HG03378 (cell line): ENCODE results near the gene OR2L13.
"Not testable (repeated sequence)": the region's sequence is repeated elsewhere in the genome, so short reads cannot be mapped to it uniquely, and the experiment has no call there.

ENCODE experiments used
- ATAC-seq: cut with Tn5 transposase; IDR thresholded peaks from one replicate; pipeline ENCODE4 v1.9.1; 2021; ENCODE audit warnings: mild to moderate bottlenecking, moderate library complexity; ENCODE audit not compliant: unreplicated experiment

Gene OR2L13, protein sequence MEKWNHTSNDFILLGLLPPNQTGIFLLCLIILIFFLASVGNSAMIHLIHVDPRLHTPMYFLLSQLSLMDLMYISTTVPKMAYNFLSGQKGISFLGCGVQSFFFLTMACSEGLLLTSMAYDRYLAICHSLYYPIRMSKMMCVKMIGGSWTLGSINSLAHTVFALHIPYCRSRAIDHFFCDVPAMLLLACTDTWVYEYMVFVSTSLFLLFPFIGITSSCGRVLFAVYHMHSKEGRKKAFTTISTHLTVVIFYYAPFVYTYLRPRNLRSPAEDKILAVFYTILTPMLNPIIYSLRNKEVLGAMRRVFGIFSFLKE

DNA sequence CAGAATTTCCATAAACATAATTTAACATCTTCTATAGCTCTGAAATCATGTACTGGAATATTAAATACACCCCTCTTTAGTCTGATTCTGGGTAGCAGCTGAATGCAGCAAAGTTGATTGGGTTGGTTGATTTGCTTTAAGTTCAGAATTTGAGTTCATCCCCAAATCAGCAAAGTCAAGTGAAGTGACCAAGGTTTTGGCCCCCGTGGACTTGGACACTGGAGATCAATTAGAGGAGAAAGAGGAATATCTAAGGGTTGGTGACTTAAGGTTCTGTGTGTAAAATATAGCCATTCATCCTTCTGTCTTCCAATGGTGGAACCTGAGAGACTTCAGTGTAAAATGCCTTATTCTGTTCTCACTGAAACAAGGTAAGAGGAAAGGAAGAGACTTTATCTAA is at the start of gene OR2L13:
Gene OR2L13 (plus strand): TSS at position 301 of the 400 bp plus-strand sequence. CDS start 4,192 bp downstream, outside the sequence.
- ATAC-seq = no peak

DNA sequence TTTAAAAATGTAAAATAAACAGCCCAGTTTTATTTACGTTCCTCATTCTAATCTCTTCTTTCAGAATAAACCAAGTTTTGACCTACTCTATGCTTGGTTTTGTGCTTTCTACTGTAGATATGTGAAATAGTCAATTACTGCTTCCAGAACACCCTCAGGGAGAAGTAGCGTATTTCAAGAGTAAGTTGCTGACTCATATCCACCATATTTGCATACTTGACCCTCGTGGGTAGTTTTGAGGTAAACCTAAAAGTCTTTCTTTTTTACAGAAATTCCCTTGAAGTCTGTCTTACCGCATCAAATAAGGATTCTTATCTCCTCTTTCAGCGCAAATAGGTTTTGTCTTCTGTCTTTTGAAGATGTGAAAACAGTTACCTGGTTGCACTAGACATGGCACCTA is 49.8 kb upstream of the OR2L13 start:
- ATAC-seq = no peak

DNA sequence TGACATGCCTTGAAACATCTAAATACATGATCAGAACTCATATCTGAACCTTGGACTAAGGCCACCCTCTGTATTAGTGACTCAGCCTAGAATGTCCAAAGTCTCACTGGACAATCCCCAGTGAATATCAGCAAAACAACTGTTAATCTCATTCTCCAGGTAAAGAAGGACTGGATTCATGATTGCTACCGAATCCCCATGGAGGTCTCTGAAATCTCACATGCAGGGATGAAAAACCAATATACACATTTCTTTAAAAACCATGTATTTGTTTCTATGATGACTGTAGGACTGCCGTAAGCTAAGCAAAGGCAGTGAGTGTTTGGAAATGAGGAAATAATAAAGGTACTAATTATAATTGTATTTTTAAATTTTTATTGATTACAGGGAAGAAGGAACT is 48.4 kb upstream of the OR2L13 start, which contains the start of gene OR2L3:
Gene OR2L3 (plus strand): TSS at position 301 of the 400 bp plus-strand sequence. CDS start 13,846 bp downstream, outside the sequence.
- no peak for ATAC-seq

DNA sequence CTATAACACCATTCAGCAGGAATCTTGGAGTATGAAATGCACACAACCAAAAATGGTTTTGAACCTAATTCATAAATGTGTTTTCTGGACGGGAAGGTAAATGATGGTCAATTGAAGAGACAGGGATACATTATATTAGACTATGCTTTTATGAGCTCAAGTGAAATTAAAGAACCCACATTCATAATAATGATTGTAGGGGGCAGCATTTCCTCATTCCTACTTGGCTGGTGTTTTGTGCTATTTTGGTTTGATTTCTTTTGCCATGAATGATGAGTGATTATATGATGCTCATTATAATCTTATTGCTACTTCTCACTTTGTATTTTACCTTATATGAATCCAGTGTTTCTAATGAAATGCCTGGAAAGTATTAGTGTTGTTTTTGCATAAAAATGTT is 48.0 kb upstream of the OR2L13 start:
- ATAC-seq = no peak

DNA sequence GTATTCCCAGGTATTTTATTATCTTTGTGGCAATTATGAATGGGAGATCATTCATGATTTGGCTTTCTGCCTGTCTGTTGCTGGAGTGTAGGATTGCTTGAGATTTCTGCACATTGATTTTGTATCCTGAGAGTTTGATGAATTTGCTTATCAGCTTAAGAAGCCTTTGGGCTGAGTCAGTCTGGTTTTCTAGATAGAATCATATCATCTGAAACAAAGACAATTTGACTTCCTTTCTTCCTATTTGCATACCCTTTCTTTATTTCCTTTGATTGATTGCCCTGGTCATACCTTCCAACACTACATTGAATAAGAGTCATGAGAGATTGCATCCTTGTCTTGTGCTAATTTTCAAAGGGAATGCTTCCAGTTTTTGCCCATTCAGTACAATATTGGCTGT is 40.3 kb upstream of the OR2L13 start:
- no peak for ATAC-seq

DNA sequence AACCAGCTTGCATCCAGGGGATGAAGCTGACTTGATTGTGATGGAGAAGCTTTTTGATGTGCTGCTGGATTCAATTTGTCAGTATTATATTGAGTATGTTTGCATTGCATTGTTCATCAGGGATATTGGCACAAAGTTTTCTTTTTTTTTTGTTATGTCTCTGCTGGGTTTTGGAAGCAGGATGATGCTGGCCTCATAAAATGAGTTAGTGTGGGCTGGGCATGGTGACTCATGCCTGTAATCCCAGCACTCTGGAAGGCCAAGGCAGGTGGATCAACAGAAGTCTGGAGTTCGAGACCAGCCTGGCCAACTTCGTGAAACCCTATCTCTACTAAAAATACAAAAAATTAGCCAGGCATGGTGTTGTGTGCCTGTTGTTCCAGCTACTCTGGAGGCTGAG is 39.7 kb upstream of the OR2L13 start:
- ATAC-seq = no peak

DNA sequence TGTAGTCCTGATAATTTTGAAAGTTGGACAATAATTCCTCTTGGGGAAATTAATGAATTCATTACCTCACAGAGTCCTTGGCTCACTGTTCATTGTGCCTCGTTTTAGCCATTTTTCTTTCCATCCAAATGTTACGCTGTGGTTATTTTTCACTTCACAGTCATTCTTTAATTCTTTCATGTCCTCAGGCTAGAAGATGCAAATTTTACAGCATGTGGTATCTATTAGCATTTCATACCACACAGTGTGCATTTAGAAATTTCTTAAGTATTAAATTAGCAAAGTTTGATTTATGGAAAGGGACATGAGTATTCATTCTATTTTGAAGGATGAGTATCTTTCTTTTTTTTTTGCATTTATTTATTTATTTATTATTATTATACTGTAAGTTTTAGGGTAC is 29.9 kb upstream of the OR2L13 start:
- ATAC-seq = no peak

DNA sequence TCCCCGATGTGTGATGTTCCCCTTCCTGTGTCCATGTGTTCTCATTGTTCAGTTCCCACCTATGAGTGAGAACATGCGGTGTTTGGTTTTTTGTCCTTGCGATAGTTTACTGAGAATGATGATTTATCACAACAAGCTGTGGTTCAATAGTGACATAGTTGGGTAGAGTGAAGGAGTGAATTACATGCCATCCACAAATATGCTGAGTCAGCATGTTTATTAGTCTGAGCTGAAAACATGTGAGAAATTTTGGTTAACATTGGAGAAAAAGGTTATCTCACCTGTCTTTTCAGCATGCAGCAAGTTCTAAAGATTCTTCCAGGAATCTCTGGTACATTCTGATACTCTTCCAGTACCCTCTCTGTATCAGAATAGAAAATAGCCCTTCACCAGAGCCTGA is 29.4 kb upstream of the OR2L13 start:
- no peak for ATAC-seq

DNA sequence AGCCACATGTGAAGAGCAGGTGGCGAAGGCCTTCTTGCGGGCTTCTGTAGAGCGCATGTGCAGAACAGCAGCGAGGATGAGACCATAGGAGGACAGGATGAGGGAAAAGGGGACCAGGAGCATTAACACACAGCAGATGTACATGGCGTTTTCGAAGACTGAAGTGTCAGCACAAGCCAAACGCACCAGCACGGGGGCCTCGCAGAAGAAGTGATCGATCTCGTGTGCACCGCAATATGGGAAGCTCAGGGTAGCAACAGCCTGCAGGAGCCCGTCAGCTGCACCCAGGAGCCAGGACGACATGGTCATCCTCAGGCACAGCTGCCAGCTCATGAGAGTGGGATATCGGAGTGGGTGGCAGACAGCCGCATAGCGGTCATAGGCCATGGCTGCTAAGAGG is 11.1 kb upstream of the OR2L13 start:
- not testable (repeated sequence) for ATAC-seq

DNA sequence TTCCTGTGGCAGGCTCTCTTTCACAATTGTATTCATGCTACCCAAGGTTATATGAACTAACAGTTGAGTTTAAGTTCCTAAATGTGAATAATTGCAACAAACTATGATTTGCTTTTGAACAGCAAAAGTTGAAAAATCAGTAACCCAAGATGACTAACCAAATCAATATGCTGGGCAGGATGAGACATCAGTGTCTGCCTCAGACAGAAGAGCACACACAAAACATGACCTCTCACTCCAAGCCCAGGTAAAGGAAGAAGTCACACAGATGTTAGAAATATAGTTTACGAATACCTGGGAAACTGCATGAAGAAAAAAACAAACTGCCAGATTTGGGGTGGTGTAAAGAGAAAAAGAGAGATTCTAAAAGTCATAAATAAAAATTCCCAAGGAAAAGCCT is 3.5 kb downstream of the OR2L13 start:
- ATAC-seq = no peak

DNA sequence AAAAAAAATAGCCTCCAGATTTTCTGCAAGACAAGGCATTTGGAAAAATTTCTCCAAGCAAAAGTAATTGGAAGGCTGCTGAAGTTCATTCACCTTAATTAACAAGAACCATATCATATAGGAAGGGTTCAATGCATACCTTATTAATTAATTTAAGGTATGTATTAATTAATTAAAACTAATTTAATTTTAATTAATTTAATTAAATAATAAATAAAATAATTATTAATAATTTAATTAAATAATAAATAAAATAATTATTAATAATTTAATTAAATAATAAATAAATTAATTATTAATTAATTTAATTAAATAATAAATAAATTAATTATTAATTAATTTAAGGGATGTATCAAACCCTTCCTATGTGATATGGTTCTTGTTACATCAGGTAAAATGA is 7.9 kb downstream of the OR2L13 start:
- no peak for ATAC-seq

DNA sequence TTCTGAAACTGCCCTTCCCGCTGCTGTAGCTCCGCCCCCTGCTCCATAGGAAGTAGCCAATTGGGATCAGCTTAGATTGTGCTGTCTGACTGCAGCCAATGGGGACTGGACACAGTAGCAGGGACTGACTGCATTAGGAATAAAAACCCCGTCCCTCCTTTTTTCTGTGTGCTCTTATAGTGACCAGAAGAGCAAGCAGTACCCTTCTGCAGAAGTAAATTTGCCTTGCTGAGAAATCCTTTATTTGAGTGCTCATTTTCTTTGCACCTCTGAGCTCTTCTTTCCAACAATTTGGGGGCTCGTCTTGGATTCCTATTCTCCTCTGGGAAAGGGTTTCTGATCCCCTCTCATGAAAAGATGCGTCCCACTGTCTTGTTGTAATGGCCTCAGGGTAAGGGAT is 16.2 kb downstream of the OR2L13 start:
- ATAC-seq = no peak

DNA sequence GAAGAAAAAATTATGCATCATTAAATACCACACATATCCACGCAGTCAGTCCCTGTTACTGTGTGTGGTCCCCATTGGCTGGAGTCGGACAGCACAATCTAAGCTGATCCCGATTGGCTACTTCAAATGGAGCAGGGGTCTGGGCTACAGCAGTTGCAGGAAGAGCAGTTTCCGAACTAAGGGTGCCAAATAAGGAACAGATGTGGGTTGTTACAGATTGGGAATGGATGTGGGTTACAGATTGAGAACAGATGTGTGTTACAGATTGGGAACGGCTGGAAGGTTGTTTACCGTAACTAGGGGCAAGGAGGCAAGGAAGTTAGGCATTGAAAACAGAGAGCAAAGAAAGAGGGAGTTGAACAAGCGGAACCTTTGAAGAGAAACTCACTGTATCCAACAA is 19.9 kb downstream of the OR2L13 start:
- ATAC-seq = no peak

DNA sequence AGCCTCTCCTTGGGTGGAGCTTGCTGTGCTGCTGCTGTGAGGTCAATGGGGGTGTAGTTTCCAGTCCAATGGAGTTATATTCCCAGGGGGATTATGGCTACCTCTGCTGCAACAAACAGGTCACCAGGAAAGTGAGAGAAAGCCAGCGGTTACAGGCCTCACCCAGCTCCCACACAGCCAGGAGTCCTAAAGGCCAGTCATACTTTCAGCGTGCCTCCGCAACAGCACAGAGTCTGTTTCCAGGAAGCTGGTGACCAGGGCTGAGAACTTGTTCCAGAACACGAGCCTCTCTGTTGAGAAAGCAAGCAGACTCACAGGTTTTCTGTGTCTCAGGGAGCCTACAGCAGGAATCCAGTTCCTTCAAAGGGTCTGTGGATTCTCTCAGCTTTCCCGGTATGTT is 32.7 kb downstream of the OR2L13 start:
- ATAC-seq = no peak

DNA sequence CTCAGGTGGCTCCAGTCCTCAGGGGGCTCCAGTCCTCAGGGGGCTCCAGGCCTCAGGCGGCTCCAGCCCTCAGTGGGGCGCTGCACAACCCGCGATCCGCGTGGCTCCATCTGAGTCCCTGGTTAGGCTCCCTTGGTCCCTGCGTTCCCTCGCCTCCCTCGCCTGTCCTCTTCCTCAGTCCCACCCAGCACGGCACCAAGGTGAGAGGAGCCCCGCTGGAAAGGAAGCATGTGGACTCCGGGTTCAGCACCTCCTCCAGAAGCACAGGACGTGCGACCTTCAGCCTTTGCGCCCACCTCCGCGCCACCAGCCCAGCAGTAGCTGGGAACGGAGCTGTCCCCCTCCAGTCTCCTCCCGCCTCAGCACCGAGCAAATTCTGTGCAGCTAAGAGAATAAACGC is 41.8 kb downstream of the OR2L13 start:
- ATAC-seq = no peak

DNA sequence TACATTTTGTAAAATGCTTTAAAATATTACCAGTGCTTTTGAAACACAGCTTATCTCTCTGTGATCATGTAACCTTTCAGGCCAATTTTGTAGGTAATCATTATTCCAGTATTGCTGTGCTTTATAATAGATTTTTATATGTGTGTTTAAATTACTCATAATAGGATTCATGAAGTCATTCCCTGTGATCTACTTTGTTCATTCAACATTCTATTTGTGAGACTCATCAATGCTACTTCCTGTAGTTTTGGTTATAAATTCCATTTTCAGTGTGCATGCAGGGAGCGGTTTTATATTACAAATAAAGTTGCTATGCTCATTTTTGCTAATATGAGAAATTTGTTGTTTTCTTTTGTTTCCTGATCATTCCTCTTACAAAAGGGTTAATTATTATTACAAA is 45.9 kb downstream of the OR2L13 start:
- no peak for ATAC-seq

DNA sequence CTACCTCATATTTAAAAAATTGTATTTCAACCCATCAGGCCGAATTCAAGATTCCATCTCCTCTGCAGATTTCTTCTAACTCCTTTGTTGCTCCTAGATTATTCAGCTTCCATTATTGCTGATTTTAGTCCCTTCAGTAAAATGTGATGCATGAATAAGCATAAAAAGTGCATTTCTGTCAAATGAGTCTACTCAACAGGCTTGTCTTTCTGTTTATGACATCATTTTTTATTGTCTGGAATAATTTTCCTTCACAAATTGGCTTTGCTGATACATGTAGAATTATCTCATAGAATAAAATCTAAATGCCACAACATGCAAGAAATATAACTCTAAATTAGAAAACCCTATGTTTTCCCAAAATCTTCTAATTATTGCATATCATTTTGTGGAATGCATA is 48.3 kb downstream of the OR2L13 start:
- no peak for ATAC-seq

DNA sequence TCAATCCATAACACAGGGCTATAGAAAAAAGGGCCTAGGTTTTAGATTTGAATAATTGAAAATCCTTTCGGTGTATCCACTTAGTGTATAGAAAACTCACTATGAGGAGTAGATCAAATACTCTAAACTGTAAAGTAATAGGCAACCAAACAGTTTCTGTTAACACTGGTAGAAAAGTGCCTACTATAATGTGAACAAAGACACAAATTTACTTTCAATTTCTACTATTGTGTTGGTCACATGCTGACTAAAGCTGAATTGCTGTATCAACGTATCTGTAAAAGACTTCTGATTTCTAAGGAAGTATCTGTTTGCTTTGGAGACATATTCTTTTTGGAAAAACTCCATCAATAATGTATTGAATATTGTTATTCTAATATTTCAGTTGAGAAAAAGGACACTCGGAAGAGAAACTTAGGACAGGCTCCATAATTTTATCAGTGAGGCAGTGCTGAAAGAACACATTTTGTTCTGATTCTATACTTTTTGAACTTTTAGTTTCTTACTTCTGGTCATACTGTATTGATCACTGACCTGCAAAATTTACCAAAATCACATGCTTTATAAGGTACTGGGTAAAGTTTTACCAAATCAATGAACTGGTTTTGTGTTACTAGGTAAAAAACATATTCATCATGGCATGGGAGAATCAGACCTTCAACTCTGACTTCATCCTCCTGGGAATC is 49.7 kb downstream of the OR2L13 start, which contains the start of gene OR2M5:
Gene OR2M5 (plus strand): TSS at position 636 of the 686 bp plus-strand sequence. CDS start 0 bp downstream, at position 636.
- ATAC-seq = no peak
